ENCODE data around the gene KCTD1.

GRCh38 chr18:26460449-26461091 is 87.8 kb downstream of the KCTD1 start:
- TF ChIP-seq CTCF (IDR thresholded peaks at IDR 0.05) (no peak), RFX5 (IDR thresholded peaks at IDR 0.05; ENCODE audit: low read length) (no peak), MXI1 (IDR thresholded peaks at IDR 0.05; ENCODE audit: low read depth, low read length) (no peak), FOXM1 (IDR thresholded peaks at IDR 0.05; ENCODE audit: low read depth) (no peak), POLR2AphosphoS5 (IDR thresholded peaks at IDR 0.05; ENCODE audit: low read depth, low read length) (no peak), YY1 (IDR thresholded peaks at IDR 0.05; ENCODE audit: low read depth) (no peak), TAF1 (IDR thresholded peaks at IDR 0.05; ENCODE audit: borderline replicate concordance, low read depth, low read length) (no peak), EZH2phosphoT487 (IDR thresholded peaks at IDR 0.05; ENCODE audit: borderline replicate concordance, low read depth) (no peak)
